Loucy (cell line): ENCODE data around the gene ETNK1.

ENCODE experiments used
- CTCF ChIP-seq: fragments of 200-600 bp; sonication (generic); conservative IDR thresholded peaks from 2 replicates; pipeline ENCODE4 v1.5.1; 2014; ENCODE audit warnings: mild to moderate bottlenecking, antibody characterized with exemption, low read length
- EZH2phosphoT487 ChIP-seq: fragments of 200-600 bp; IDR thresholded peaks from 2 replicates; pipeline ENCODE4 v1.6.1; 2018; ENCODE audit warnings: antibody characterized with exemption, mild to moderate bottlenecking, moderate library complexity, borderline replicate concordance

- no peak for TF ChIP-seq CTCF
- no peak for TF ChIP-seq EZH2phosphoT487
Observed at GRCh38 chr12:22648668-22649067, 23.7 kb downstream of the ETNK1 start.
